ENCODE results near the gene MICAL3. TPM values are rescaled to one million over a fixed set of nuclear protein-coding genes. Genes with fewer than 3 reads are reported as not detected.

MICAL3 gene
- polyA plus RNA-seq, 1 of the 3 experiments (the other 2 are of a cell fraction), result 83.1 TPM

DNA sequence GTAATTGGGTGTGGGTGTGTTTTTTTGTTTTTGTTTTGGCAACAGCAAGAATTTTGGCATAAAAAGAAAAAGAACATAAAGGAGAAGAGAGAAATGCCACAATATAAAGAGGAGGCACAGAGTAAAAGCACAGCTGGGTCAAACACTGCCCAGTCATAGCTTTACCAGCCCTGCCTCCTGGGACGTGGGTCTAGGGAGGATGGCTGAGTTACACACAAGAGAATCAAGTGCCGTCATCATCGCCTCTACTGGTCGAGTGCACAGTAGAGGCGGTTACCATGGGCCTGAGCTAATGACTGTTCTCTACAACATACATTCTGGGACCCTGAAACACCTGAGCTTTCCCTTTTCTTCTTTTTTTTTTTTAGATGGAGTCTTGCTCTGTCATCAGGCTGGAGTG, 162.5 kb downstream of the MICAL3 start:
- CTCF ChIA-PET, result interaction anchor here (0.6 to 1.9 kb wide), 3 partner anchors 30 to 101 kb away, joined by 3 to 9 read pairs (median 3); no protein-coding TSS in a partner anchor
- no peak overlapping the region for H3K27ac ChIP-seq (ENCODE audit: low read depth in 2 of 2, low read length in 1 of 2)
- no peaks in the 10 kb centered on the region for H3K9me2 ChIP-seq
- H3K9me3 ChIP-seq, result no peaks in the 10 kb centered on the region
- H4K20me1 ChIP-seq (ENCODE audit: insufficient read depth), result no peaks in the 10 kb centered on the region
- H3K79me2 ChIP-seq (ENCODE audit: insufficient read depth), result no peaks in the 10 kb centered on the region
- no peak overlapping the region for H3K9ac ChIP-seq
- peaks cover 0 to 12% of the 10 kb centered on the region in 2 experiments; a peak in 1 of 4 replicates for H3K4me1 ChIP-seq (ENCODE audit: control insufficient read depth in 1 of 2, insufficient read depth in 2 of 2, low read depth in 1 of 2, low read length in 1 of 2)
- H3K4me3 ChIP-seq (ENCODE audit: low read depth in 2 of 2, low read length in 1 of 2), result no peak overlapping the region
- H3K36me3 ChIP-seq (replicated peaks in 1 of 2; ENCODE audit: control insufficient read depth in 1 of 2, insufficient read depth in 2 of 2, low read length in 1 of 2), result peaks cover 11 to 82% of the 10 kb centered on the region in 2 experiments
- no peak overlapping the region for H3K4me2 ChIP-seq
- WGBS (ENCODE audit: low lambda C conversion rate), result 92% methylated on average over 3 of the region's 5 CpGs
- POLR2A ChIA-PET, result no interaction called here
- no peak overlapping the region for H2AFZ ChIP-seq (ENCODE audit: low read depth)
- TF ChIP-seq, protein P1, sequence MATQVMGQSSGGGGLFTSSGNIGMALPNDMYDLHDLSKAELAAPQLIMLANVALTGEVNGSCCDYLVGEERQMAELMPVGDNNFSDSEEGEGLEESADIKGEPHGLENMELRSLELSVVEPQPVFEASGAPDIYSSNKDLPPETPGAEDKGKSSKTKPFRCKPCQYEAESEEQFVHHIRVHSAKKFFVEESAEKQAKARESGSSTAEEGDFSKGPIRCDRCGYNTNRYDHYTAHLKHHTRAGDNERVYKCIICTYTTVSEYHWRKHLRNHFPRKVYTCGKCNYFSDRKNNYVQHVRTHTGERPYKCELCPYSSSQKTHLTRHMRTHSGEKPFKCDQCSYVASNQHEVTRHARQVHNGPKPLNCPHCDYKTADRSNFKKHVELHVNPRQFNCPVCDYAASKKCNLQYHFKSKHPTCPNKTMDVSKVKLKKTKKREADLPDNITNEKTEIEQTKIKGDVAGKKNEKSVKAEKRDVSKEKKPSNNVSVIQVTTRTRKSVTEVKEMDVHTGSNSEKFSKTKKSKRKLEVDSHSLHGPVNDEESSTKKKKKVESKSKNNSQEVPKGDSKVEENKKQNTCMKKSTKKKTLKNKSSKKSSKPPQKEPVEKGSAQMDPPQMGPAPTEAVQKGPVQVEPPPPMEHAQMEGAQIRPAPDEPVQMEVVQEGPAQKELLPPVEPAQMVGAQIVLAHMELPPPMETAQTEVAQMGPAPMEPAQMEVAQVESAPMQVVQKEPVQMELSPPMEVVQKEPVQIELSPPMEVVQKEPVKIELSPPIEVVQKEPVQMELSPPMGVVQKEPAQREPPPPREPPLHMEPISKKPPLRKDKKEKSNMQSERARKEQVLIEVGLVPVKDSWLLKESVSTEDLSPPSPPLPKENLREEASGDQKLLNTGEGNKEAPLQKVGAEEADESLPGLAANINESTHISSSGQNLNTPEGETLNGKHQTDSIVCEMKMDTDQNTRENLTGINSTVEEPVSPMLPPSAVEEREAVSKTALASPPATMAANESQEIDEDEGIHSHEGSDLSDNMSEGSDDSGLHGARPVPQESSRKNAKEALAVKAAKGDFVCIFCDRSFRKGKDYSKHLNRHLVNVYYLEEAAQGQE (IDR thresholded peaks at IDR 0.05; ENCODE audit: low read depth, low read length), result no peak
- no peak for TF ChIP-seq RCOR1 (IDR thresholded peaks at IDR 0.05; ENCODE audit: low read length)
- H3K27me3 ChIP-seq (ENCODE audit: insufficient read depth), result no peaks in the 10 kb centered on the region
- DNase-seq, result no peak
- H3F3A ChIP-seq (replicated peaks; ENCODE audit: insufficient read depth), result no peaks in the 10 kb centered on the region

- CTCF ChIA-PET, result interaction anchor here (0.7 to 1.0 kb wide), 4 partner anchors 30 to 302 kb away, joined by 3 to 4 read pairs (median 4); no protein-coding TSS in a partner anchor
- no peak overlapping the region for H2AFZ ChIP-seq (ENCODE audit: low read depth)
- POLR2A ChIA-PET, result no interaction called here
- no peak overlapping the region for H3K4me3 ChIP-seq (ENCODE audit: low read depth in 2 of 2, low read length in 1 of 2)
- no peaks in the 10 kb centered on the region for H3F3A ChIP-seq (replicated peaks; ENCODE audit: insufficient read depth)
- peaks cover 0 to 15% of the 10 kb centered on the region in 2 experiments; a peak in 1 of 4 replicates for H3K4me1 ChIP-seq (ENCODE audit: control insufficient read depth in 1 of 2, insufficient read depth in 2 of 2, low read depth in 1 of 2, low read length in 1 of 2)
- WGBS (ENCODE audit: low lambda C conversion rate), result 97% methylated on average over 21 of the region's 23 CpGs
- H3K79me2 ChIP-seq (ENCODE audit: insufficient read depth), result no peaks in the 10 kb centered on the region
- H3K4me2 ChIP-seq, result no peak overlapping the region
- no peaks in the 10 kb centered on the region for H3K9me2 ChIP-seq
- no peak overlapping the region for H3K27ac ChIP-seq (ENCODE audit: low read depth in 2 of 2, low read length in 1 of 2)
- peaks cover 11 to 76% of the 10 kb centered on the region in 2 experiments for H3K36me3 ChIP-seq (replicated peaks in 1 of 2; ENCODE audit: control insufficient read depth in 1 of 2, insufficient read depth in 2 of 2, low read length in 1 of 2)
- no peaks in the 10 kb centered on the region for H4K20me1 ChIP-seq (ENCODE audit: insufficient read depth)
- DNase-seq, result no peak
- no peaks in the 10 kb centered on the region for H3K27me3 ChIP-seq (ENCODE audit: insufficient read depth)
- no peak overlapping the region for H3K9ac ChIP-seq
- no peaks in the 10 kb centered on the region for H3K9me3 ChIP-seq
- TF ChIP-seq, protein P2, sequence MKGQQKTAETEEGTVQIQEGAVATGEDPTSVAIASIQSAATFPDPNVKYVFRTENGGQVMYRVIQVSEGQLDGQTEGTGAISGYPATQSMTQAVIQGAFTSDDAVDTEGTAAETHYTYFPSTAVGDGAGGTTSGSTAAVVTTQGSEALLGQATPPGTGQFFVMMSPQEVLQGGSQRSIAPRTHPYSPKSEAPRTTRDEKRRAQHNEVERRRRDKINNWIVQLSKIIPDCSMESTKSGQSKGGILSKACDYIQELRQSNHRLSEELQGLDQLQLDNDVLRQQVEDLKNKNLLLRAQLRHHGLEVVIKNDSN (IDR thresholded peaks at IDR 0.05; ENCODE audit: borderline replicate concordance, low read depth), result no peak
- TF ChIP-seq YY1 (IDR thresholded peaks at IDR 0.05; ENCODE audit: low read depth), result no peak
- TF ChIP-seq JUND (IDR thresholded peaks at IDR 0.05), result no peak
- no peak for TF ChIP-seq IRF3 (IDR thresholded peaks at IDR 0.05; ENCODE audit: low read depth, low read length)
- no peak for TF ChIP-seq TCF12 (IDR thresholded peaks at IDR 0.05)
- TF ChIP-seq EZH2phosphoT487 (IDR thresholded peaks at IDR 0.05; ENCODE audit: borderline replicate concordance, low read depth), result no peak
- TF ChIP-seq, protein P1 (IDR thresholded peaks at IDR 0.05; ENCODE audit: low read depth, low read length), result no peak
- TF ChIP-seq, protein P3, sequence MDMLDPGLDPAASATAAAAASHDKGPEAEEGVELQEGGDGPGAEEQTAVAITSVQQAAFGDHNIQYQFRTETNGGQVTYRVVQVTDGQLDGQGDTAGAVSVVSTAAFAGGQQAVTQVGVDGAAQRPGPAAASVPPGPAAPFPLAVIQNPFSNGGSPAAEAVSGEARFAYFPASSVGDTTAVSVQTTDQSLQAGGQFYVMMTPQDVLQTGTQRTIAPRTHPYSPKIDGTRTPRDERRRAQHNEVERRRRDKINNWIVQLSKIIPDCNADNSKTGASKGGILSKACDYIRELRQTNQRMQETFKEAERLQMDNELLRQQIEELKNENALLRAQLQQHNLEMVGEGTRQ (IDR thresholded peaks at IDR 0.05; ENCODE audit: borderline replicate concordance, low read depth, low read length), result no peak
- TF ChIP-seq TEAD4 (IDR thresholded peaks at IDR 0.05; ENCODE audit: borderline replicate concordance, insufficient read depth), result no peak
- no peak for TF ChIP-seq PBX3 (IDR thresholded peaks at IDR 0.05)
- TF ChIP-seq FOXJ3 (CRISPR knock-in tag; IDR thresholded peaks at IDR 0.05), result no peak
- no peak for TF ChIP-seq RFX5 (IDR thresholded peaks at IDR 0.05; ENCODE audit: low read length)
These were observed 164.0 kb downstream of the MICAL3 start for GRCh38 chr22:17860220-17860965.
